GM12801 (cell line): ENCODE data around the gene WDR45.

Experiments
- TF ChIP-seq, protein P1 (sequence below): IDR thresholded peaks from one replicate; pipeline ENCODE4 v1.5.1; 2011; ENCODE audit warnings: control low read depth; ENCODE audit not compliant: insufficient read length; ENCODE audit errors: extremely low read depth

Gene WDR45

GRCh38 chrX:49111791-49112190 is 32.1 kb upstream of the WDR45 start:
- TF ChIP-seq, protein P1, sequence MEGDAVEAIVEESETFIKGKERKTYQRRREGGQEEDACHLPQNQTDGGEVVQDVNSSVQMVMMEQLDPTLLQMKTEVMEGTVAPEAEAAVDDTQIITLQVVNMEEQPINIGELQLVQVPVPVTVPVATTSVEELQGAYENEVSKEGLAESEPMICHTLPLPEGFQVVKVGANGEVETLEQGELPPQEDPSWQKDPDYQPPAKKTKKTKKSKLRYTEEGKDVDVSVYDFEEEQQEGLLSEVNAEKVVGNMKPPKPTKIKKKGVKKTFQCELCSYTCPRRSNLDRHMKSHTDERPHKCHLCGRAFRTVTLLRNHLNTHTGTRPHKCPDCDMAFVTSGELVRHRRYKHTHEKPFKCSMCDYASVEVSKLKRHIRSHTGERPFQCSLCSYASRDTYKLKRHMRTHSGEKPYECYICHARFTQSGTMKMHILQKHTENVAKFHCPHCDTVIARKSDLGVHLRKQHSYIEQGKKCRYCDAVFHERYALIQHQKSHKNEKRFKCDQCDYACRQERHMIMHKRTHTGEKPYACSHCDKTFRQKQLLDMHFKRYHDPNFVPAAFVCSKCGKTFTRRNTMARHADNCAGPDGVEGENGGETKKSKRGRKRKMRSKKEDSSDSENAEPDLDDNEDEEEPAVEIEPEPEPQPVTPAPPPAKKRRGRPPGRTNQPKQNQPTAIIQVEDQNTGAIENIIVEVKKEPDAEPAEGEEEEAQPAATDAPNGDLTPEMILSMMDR, result no peak

- TF ChIP-seq, protein P1, result no peak
Measured at GRCh38 chrX:49110417-49110816, 30.7 kb upstream of the WDR45 start.

DNA sequence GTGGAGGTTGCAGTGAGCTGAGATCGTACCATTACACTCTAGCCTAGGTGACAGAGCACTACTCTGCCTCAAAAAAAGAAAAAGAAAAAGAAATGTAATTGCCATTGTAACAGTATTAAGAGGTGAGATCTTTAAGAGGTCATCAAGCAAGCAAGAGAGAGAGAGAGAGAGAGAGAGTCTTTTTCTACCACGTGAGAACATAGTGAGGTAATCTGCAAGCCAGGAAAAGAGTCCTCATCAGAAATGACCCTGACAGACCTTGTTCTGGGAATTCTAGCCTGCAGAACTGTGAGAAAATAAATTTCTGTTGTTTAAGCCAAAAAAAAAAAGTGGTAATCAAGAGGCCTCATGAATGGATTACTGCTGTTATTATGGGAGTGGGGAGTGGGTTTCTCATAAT is 29.0 kb upstream of the WDR45 start:
- TF ChIP-seq, protein P1, result no peak

DNA sequence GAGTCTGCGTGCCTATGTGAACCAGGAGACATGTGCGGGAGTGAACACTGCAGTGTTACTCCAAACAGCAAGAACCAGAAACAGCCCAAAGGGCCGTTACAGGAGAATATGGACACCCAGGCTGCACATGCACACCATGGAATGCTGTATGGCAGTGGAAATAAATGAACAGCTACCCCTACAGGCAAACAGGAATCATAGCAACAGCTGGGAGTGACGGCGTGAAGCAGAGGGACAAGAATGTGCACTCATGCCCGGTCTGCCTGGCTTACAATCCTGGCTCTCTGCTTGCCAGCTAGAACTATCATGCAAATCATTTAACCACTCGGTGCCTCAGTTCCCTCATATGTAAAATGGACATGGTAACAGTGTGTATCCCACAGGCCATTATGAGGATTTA is 27.2 kb upstream of the WDR45 start:
- TF ChIP-seq, protein P1, result no peak

DNA sequence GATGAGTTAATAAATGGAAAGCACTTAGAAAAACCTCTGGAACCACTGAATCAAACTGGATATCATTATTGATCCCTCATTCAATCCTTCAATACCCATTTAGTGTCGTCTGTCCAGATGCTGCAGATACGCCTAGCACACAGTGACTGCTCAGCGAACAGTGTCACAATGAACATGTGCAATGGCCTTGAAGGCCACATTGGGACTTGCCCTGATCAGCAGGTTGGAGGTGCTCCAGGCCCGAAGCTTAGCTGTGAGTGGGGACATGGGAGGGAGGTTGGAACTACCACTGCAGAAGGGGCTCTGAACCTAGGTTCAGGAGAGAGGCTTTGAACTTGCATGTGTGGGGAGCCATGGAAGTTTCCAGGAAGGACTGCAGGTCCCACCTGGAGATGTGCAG is 26.6 kb upstream of the WDR45 start:
- TF ChIP-seq, protein P1, result no peak

- TF ChIP-seq, protein P1, result no peak
Measured at GRCh38 chrX:49103637-49104036, 23.9 kb upstream of the WDR45 start.

- TF ChIP-seq, protein P1, result no peak
Measured at GRCh38 chrX:49102190-49102589, 22.5 kb upstream of the WDR45 start.

GRCh38 chrX:49101629-49101984 is 21.9 kb upstream of the WDR45 start:
- TF ChIP-seq, protein P1, result no peak
